SK-N-MC (cell line): ENCODE measurements around the gene GPAM.

Experiments used
- EZH2 ChIP-seq: fragments of 200-600 bp; sonication (generic); IDR thresholded peaks from one replicate; pipeline ENCODE4 v1.6.1; 2017; ENCODE audit warnings: antibody characterized with exemption
- FOXP2 ChIP-seq: optimal IDR thresholded peaks from 2 replicates; pipeline ENCODE3; 2011; ENCODE audit warnings: mild to moderate bottlenecking, moderate library complexity; ENCODE audit not compliant: insufficient read depth; ENCODE audit errors: extremely low read length, control extremely low read depth
- POLR2AphosphoS5 ChIP-seq: IDR thresholded peaks from 2 replicates; pipeline ENCODE4 v1.6.1; 2012; ENCODE audit warnings: mild to moderate bottlenecking, low read depth, low read length, borderline replicate concordance

DNA sequence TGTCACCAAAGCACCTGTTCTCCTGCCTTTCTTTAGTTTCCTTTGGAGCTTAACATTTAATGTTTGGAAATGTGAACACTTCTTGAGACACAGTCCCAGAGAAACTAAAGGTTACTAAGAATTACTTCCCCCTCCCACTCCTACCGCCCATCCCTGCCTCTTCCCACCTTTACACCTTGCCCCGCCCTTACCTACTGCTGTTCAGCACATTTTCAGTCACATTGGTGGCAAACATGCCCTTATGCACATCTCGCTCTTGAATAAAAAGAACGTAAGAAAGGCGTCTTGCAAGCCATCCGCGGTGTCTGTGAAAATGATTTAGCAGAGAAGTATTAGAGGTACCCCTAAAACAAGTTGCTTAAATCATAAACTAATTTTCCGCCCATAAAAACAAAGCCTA, 8.2 kb downstream of the GPAM start:
- no peak for TF ChIP-seq EZH2
- TF ChIP-seq POLR2AphosphoS5: no peak
- no peak for TF ChIP-seq FOXP2
